Keratinocyte (primary cell): ENCODE data around the gene FHDC1. TPM values are rescaled to one million over a fixed set of nuclear protein-coding genes. Genes with fewer than 3 reads are reported as not detected.

Source experiments
- DNase-seq: peaks from one replicate; pipeline ENCODE4 v3.0.0-alpha.2; 2011; ENCODE audit warnings: low read depth, missing footprints, low spot score
- FAIRE-seq: peaks from 2 replicates; lab custom pipeline; 2011; peaks lifted over from hg19 to GRCh38; lab: Jason Lieb, UNC
- H2AFZ ChIP-seq: 2 replicates; pipeline ENCODE4 v1.6.0; 2012; ENCODE audit warnings: low read length, control low read depth, inconsistent platforms; ENCODE audit not compliant: control insufficient read depth
- H3K27ac ChIP-seq: 2 replicates; pipeline ENCODE4 v1.5.1; 2011; ENCODE audit warnings: low read length; ENCODE audit not compliant: control insufficient read depth, insufficient read depth
- H3K27me3 ChIP-seq: 3 replicates; pipeline ENCODE4 v1.6.0; 2011; ENCODE audit warnings: low read length; ENCODE audit not compliant: control insufficient read depth, insufficient read depth; ENCODE audit errors: extremely low read depth
- H3K36me3 ChIP-seq, 2 experiments: 2 replicates in 1 of 2; 3 replicates in 1 of 2; pipeline ENCODE4 v1.5.1; 2011; ENCODE audit warnings: low read length in 2 of 2, mild to moderate bottlenecking in 1 of 2; ENCODE audit not compliant: control insufficient read depth in 2 of 2, insufficient read depth in 2 of 2; ENCODE audit errors: extremely low read depth in 1 of 2
- H3K4me1 ChIP-seq: 3 replicates; pipeline ENCODE4 v1.5.1; 2011; ENCODE audit warnings: low read length; ENCODE audit not compliant: control insufficient read depth, insufficient read depth; ENCODE audit errors: extremely low read depth
- H3K4me2 ChIP-seq: 3 replicates; pipeline ENCODE4 v1.6.0; 2011; ENCODE audit warnings: low read depth, low read length; ENCODE audit not compliant: control insufficient read depth, insufficient read depth; ENCODE audit errors: extremely low read depth
- H3K4me3 ChIP-seq, 3 experiments: fragments of 200-600 bp in 1 of 3; sonication (generic) in 1 of 3; 2 replicates in 2 of 3; 3 replicates in 1 of 3; pipeline ENCODE4 v1.5.1; 2011 to 2016; ENCODE audit warnings: low read length in 3 of 3, mild to moderate bottlenecking in 3 of 3, control low read depth in 2 of 3, inconsistent platforms in 1 of 3, low read depth in 1 of 3, mixed read lengths in 1 of 3, mixed run types in 1 of 3, moderate library complexity in 1 of 3; ENCODE audit not compliant: control insufficient read depth in 2 of 3, insufficient read depth in 2 of 3; ENCODE audit errors: extremely low read depth in 1 of 3
- H3K79me2 ChIP-seq: 2 replicates; pipeline ENCODE4 v1.6.0; 2012; ENCODE audit warnings: low read length; ENCODE audit not compliant: control insufficient read depth, insufficient read depth
- H3K9ac ChIP-seq: 3 replicates; pipeline ENCODE4 v1.6.0; 2011; ENCODE audit warnings: low read length; ENCODE audit not compliant: control insufficient read depth, insufficient read depth; ENCODE audit errors: extremely low read depth
- H3K9me1 ChIP-seq: 3 replicates; pipeline ENCODE4 v1.6.0; 2011; ENCODE audit warnings: low read length; ENCODE audit not compliant: control insufficient read depth, insufficient read depth; ENCODE audit errors: extremely low read depth
- H3K9me3 ChIP-seq: 2 replicates; pipeline ENCODE4 v1.5.1; 2012; ENCODE audit warnings: low read depth, low read length; ENCODE audit not compliant: control insufficient read depth
- H4K20me1 ChIP-seq: 3 replicates; pipeline ENCODE4 v1.6.0; 2011; ENCODE audit warnings: low read length; ENCODE audit not compliant: control insufficient read depth, insufficient read depth; ENCODE audit errors: extremely low read depth
- CTCF ChIP-seq, 3 experiments: IDR thresholded peaks in 1 of 3; conservative IDR thresholded peaks in 1 of 3; optimal IDR thresholded peaks in 1 of 3; 2 replicates in 2 of 3; 3 replicates in 1 of 3; pipeline versions ENCODE3 to v1.5.1; 2011; ENCODE audit warnings: low read length in 3 of 3, mild to moderate bottlenecking in 3 of 3, moderate library complexity in 2 of 3, control low read depth in 1 of 3, inconsistent platforms in 1 of 3; ENCODE audit not compliant: insufficient read depth in 2 of 3; ENCODE audit errors: extremely low read depth in 1 of 3
- EZH2 ChIP-seq: IDR thresholded peaks from one replicate; pipeline ENCODE4 v1.6.1; 2012; ENCODE audit warnings: inconsistent platforms, mild to moderate bottlenecking, low read length, moderate library complexity
- dilution Hi-C: fragments of 300-500 bp; cut with MboI; formaldehyde crosslinking; loops from one replicate; pipeline ENCODE4 v1.7.0; 2020; ENCODE audit warnings: low sequenced_read_pairs; ENCODE audit not compliant: extremely low pct_ligation_motif_present
- polyA plus RNA-seq, 5 experiments: library from polyadenylated mRNA; depleted of rRNA in 3 of 5; stranded (reverse) in 3 of 5; stranded (forward) in 1 of 5; unstranded in 1 of 5; fragments of >200 nt; gene quantifications; 1 replicate in 1 of 5; 2 replicates in 3 of 5; 3 replicates in 1 of 5; pipeline versions ENCODE4 v1.2.1 to v1.2.3, GENCODE V29; 2011 to 2012; ENCODE audit warnings: missing spikeins in 2 of 5, low read depth in 1 of 5, low replicate concordance in 1 of 5

Gene FHDC1
- polyA plus RNA-seq, 1 donor (not counting 4 experiments of a cell fraction or from before 2014, with no cell fraction given): 1.6 TPM

- Histone ChIP-seq H3K4me1 (peaks cover 10% of the 10 kb centered on the region), H3K4me2 (no peak overlapping the region), H2AFZ (no peak overlapping the region), H3K79me2 (no peaks in the 10 kb centered on the region), H3K9me1 (no peaks in the 10 kb centered on the region), H3K9me3 (no peaks in the 10 kb centered on the region), H3K4me3 (no peak overlapping the region), H4K20me1 (no peaks in the 10 kb centered on the region), H3K36me3 (peaks cover 0 to 2% of the 10 kb centered on the region in 2 experiments), H3K27me3 (no peaks in the 10 kb centered on the region), H3K9ac (no peak overlapping the region), H3K27ac (no peak overlapping the region)
- no peak for FAIRE-seq
- DNase-seq: no peak
- dilution Hi-C loops: no loop called here
- no peak for TF ChIP-seq EZH2
- TF ChIP-seq CTCF (optimal IDR thresholded peaks at IDR 0.05 in 1 of 3, IDR thresholded peaks at IDR 0.05 in 1 of 3, conservative IDR thresholded peaks at IDR 0.05 in 1 of 3; ENCODE audit: extremely low read depth in 1 of 3, insufficient read depth in 2 of 3, low read length in 3 of 3): no peak
Measured at GRCh38 chr4:152892974-152893373, 43.1 kb upstream of the FHDC1 start.

- DNase-seq (peak; percentile 26), FAIRE-seq (peak; percentile 81)
- Histone ChIP-seq H3K36me3 (no peaks in the 10 kb centered on the region), H3K27me3 (no peaks in the 10 kb centered on the region), H3K9me3 (no peaks in the 10 kb centered on the region), H2AFZ (no peak overlapping the region), H3K9ac (no peak overlapping the region), H3K4me2 (no peak overlapping the region), H3K79me2 (no peaks in the 10 kb centered on the region), H3K27ac (no peak overlapping the region), H4K20me1 (no peaks in the 10 kb centered on the region), H3K9me1 (no peaks in the 10 kb centered on the region), H3K4me3 (no peak overlapping the region), H3K4me1 (peaks cover 10% of the 10 kb centered on the region)
- TF ChIP-seq EZH2: no peak
- no peak for TF ChIP-seq CTCF (optimal IDR thresholded peaks at IDR 0.05 in 1 of 3, IDR thresholded peaks at IDR 0.05 in 1 of 3, conservative IDR thresholded peaks at IDR 0.05 in 1 of 3; ENCODE audit: extremely low read depth in 1 of 3, insufficient read depth in 2 of 3, low read length in 3 of 3)
- dilution Hi-C loops: no loop called here
Measured at GRCh38 chr4:152894673-152895072, 41.5 kb upstream of the FHDC1 start.
